PC-9 (cell line): ENCODE results near the gene HOXD10. TPM values are rescaled to one million over a fixed set of nuclear protein-coding genes. Genes with fewer than 3 reads are reported as not detected.

ENCODE experiments used
- Bru-seq: library from RNA; stranded (reverse); fragments of 400-500 nt; gene quantifications from one replicate; lab custom pipeline; 2021; lab: Mats Ljungman, UMichigan
- BruChase-seq, 2 experiments: library from RNA; stranded (reverse); fragments of 400-500 nt; gene quantifications; one replicate each; lab custom pipeline; 2021; lab: Mats Ljungman, UMichigan
- BruUV-seq: library from RNA; stranded (reverse); fragments of 400-500 nt; replicated peaks from 2 replicates; lab custom pipeline; 2021; lab: Mats Ljungman, UMichigan
- CTCF ChIA-PET: fragments of 300-600 bp; sonication (Branson Sonifier 250); formaldehyde crosslinking; loops from one replicate; lab custom pipeline; 2022; ENCODE audit warnings: antibody characterized with exemption; lab: Charles Lee
- POLR2A ChIA-PET: fragments of 300-600 bp; sonication (Branson Sonifier 250); formaldehyde crosslinking; loops from one replicate; lab custom pipeline; 2022; ENCODE audit warnings: antibody characterized with exemption; ENCODE audit not compliant: unreplicated experiment; lab: Charles Lee
- DNase-seq, 2 experiments: peaks; one replicate each; pipeline versions ENCODE4 v3.0.0 to v3.0.0-alpha.2; 2015 to 2022; ENCODE audit warnings: mixed read lengths in 1 of 2
- H2AFZ ChIP-seq: fragments of 200-600 bp; sonication (generic); 2 replicates; pipeline ENCODE4 v1.8.1; 2017; ENCODE audit warnings: antibody characterized with exemption
- H3F3A ChIP-seq: fragments of 200-600 bp; sonication (generic); 2 replicates; pipeline ENCODE4 v1.8.1; 2017; ENCODE audit warnings: antibody characterized with exemption, mild to moderate bottlenecking, low read depth; ENCODE audit not compliant: insufficient read depth
- H3K27ac ChIP-seq: fragments of 200-600 bp; sonication (generic); 2 replicates; pipeline ENCODE4 v1.6.1; 2016; ENCODE audit warnings: mixed run types
- H3K27me3 ChIP-seq: fragments of 200-600 bp; sonication (generic); 2 replicates; pipeline ENCODE4 v1.6.1; 2016; ENCODE audit warnings: low read depth, mixed run types; ENCODE audit not compliant: insufficient read depth
- H3K36me3 ChIP-seq: fragments of 200-600 bp; sonication (generic); 2 replicates; pipeline ENCODE4 v1.6.1; 2016; ENCODE audit warnings: low read depth, mixed run types
- H3K4me1 ChIP-seq: fragments of 200-600 bp; sonication (generic); replicated peaks from 2 replicates; pipeline ENCODE4 v1.6.1; 2016; ENCODE audit warnings: mixed run types; ENCODE audit not compliant: insufficient read depth
- H3K4me2 ChIP-seq: fragments of 200-600 bp; sonication (generic); 2 replicates; pipeline ENCODE4 v1.6.1; 2017; ENCODE audit warnings: mixed run types
- H3K4me3 ChIP-seq: fragments of 200-600 bp; sonication (generic); 2 replicates; pipeline ENCODE4 v1.6.1; 2016; ENCODE audit warnings: mixed run types
- H3K79me2 ChIP-seq: fragments of 200-600 bp; sonication (generic); 2 replicates; pipeline ENCODE4 v1.6.1; 2017; ENCODE audit warnings: low read depth, mixed run types
- H3K9me2 ChIP-seq: fragments of 200-600 bp; sonication (generic); 2 replicates; pipeline ENCODE4 v1.8.1; 2017; ENCODE audit warnings: mild to moderate bottlenecking; ENCODE audit not compliant: insufficient read depth
- H3K9me3 ChIP-seq: fragments of 200-600 bp; sonication (generic); 2 replicates; pipeline ENCODE4 v1.8.1; 2016; ENCODE audit warnings: low read depth; ENCODE audit not compliant: insufficient read depth
- H4K20me1 ChIP-seq: fragments of 200-600 bp; sonication (generic); 2 replicates; pipeline ENCODE4 v1.8.1; 2017; ENCODE audit not compliant: insufficient read depth
- CTCF ChIP-seq: fragments of 200-600 bp; sonication (generic); conservative IDR thresholded peaks from 2 replicates; pipeline ENCODE4 v1.6.1; 2017; ENCODE audit warnings: mixed run types, antibody characterized with exemption, mild to moderate bottlenecking, moderate library complexity
- EZH2 ChIP-seq: fragments of 200-600 bp; sonication (generic); IDR thresholded peaks from 2 replicates; pipeline ENCODE4 v1.8.0; 2017; ENCODE audit warnings: antibody characterized with exemption, low read depth
- intact Hi-C: fragments of 100-400 bp; cut with micrococcal nuclease; formaldehyde crosslinking; loops from one replicate; pipeline ENCODE4 v1.10.0; 2022; ENCODE audit not compliant: unreplicated experiment
- long read RNA-seq: library from polyadenylated mRNA; stranded (forward); transcript quantifications from one replicate; pipeline ENCODE4 v2.0.0, GENCODE V29; 2022
- total RNA-seq: library from RNA; stranded (reverse); gene quantifications from 2 replicates; pipeline ENCODE4 v1.2.3, GENCODE V29; 2021

The HOXD10 gene
- total RNA-seq (not detected in 2 replicates), Bru-seq, nascent RNA (not detected), BruChase-seq, experiment 1, labeled RNA remaining after a 2-hour chase (not detected), BruChase-seq, experiment 2, labeled RNA remaining after a 6-hour chase (not detected)
- long read RNA-seq: 0 reads

GRCh38 chr2:176115883-176116813 lies at the start of gene HOXD10:
TSS of gene HOXD10 (plus strand) at chr2:176116778. CDS start at chr2:176116834, 56 bp downstream.
- no peaks in the 10 kb centered on the region for H4K20me1 ChIP-seq
- ChIA-PET POLR2A (no interaction called here), CTCF (no interaction called here)
- H3K9me2 ChIP-seq: no peaks in the 10 kb centered on the region
- H3K27me3 ChIP-seq: peaks cover 92% of the 10 kb centered on the region
- TF ChIP-seq EZH2 (no peak), CTCF (no peak)
- H3K79me2 ChIP-seq: no peaks in the 10 kb centered on the region
- no peak within 1 kb of the TSS for H3K4me3 ChIP-seq
- intact Hi-C loops: no loop called here
- H3K36me3 ChIP-seq: no peaks in the 10 kb centered on the region
- no peak for DNase-seq
- H3K4me1 ChIP-seq: no peaks in the 10 kb centered on the region
- BruUV-seq: no TSS peak
- H2AFZ ChIP-seq: no peak within 1 kb of the TSS
- no peaks in the 10 kb centered on the region for H3F3A ChIP-seq
- H3K4me2 ChIP-seq: no peak within 1 kb of the TSS
- no peaks in the 10 kb centered on the region for H3K9me3 ChIP-seq
- H3K27ac ChIP-seq: no peak within 1 kb of the TSS

DNA sequence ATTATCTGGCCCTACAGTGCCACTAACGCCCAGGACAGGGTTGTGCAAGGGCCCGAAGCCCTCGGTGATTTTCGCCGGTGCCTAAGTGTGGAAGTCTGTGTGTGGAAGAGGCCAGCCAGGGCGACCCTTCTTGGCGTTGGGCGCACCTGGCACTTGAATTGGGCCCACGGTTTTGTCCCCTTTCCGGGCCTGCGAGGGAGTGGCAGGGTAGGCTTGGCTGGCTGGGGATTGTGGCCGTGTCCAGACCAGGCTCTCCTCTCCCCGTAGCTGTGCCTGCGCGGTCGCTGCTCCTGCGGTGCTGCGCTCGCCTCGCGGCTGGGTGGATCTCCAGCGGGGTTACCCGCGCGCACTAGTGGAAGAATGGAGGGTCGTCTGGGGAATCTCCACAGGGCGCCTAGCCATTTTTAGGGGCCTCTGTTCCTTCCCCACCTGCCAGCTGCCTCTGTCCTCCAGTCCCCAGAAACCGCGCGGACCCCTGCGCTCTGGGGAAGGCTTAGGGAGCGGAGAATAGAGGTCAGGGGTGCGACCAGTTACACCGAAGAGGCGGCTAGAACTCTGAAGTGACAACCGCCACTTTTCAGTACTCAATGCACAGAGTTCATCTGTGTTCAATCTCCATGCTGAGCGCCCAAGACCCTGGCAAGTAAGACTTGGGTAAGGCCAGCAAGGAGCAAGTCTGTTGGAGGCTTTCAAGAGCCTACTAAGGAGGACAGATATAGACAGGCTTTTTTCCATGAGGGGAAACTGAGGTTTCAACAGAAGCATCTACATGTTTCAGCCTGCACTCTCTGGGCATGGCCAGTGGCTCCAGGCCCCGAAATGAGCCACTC lies 48.8 kb upstream of the HOXD10 start:
- H3K9me2 ChIP-seq: no peaks in the 10 kb centered on the region
- no peaks in the 10 kb centered on the region for H3K79me2 ChIP-seq
- POLR2A ChIA-PET: no interaction called here
- no peaks in the 10 kb centered on the region for H3K9me3 ChIP-seq
- H4K20me1 ChIP-seq: no peaks in the 10 kb centered on the region
- H3K4me1 ChIP-seq: no peaks in the 10 kb centered on the region
- no peak for TF ChIP-seq EZH2
- no peak for TF ChIP-seq CTCF
- no peak overlapping the region for H3K4me3 ChIP-seq
- H3K27ac ChIP-seq: no peak overlapping the region
- CTCF ChIA-PET: no interaction called here
- H3F3A ChIP-seq: no peaks in the 10 kb centered on the region
- no peaks in the 10 kb centered on the region for H3K36me3 ChIP-seq
- intact Hi-C loops: no loop called here
- no TSS peak for BruUV-seq
- peaks cover 21% of the 10 kb centered on the region for H3K27me3 ChIP-seq
- H3K4me2 ChIP-seq: no peak overlapping the region
- H2AFZ ChIP-seq: no peak overlapping the region
- no peak for DNase-seq

DNA sequence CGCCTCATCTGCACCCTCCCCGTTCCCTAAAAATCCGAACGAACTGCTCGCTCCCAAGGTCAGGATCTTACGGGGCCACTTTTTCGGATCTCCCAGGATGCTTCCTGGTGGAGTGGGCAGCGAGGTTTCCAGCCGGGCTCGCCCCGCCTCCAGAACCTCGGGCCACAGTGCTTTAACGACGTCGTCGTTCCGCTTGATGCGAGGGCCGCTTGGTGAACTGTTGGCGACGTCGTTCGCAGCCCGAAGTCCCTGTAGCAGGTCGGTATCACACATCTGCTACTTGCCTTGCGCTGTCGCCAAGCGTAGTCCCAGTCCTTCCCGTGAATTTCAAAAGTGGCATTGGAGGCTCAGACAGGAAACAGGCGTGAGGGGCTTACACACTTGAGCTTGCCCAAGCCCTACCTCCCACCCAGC lies 48.2 kb upstream of the HOXD10 start:
- H3K27me3 ChIP-seq: peaks cover 27% of the 10 kb centered on the region
- DNase-seq: no peak
- H3K9me2 ChIP-seq: no peaks in the 10 kb centered on the region
- no peaks in the 10 kb centered on the region for H3K4me1 ChIP-seq
- no peaks in the 10 kb centered on the region for H3K36me3 ChIP-seq
- H4K20me1 ChIP-seq: no peaks in the 10 kb centered on the region
- ChIA-PET CTCF (no interaction called here), POLR2A (no interaction called here)
- no peak overlapping the region for H2AFZ ChIP-seq
- intact Hi-C loops: no loop called here
- no peak overlapping the region for H3K4me3 ChIP-seq
- no TSS peak for BruUV-seq
- H3K9me3 ChIP-seq: no peaks in the 10 kb centered on the region
- no peak for TF ChIP-seq CTCF
- TF ChIP-seq EZH2: no peak
- no peak overlapping the region for H3K4me2 ChIP-seq
- H3K79me2 ChIP-seq: no peaks in the 10 kb centered on the region
- no peak overlapping the region for H3K27ac ChIP-seq
- no peaks in the 10 kb centered on the region for H3F3A ChIP-seq
